ENCODE data around the gene PLA2G5.

PLA2G5 gene

GRCh38 chr1:20074725-20075171 lies 4.8 kb downstream of the PLA2G5 start:
- TF ChIP-seq SUZ12 (IDR thresholded peaks at IDR 0.05) (no peak), SP1 (IDR thresholded peaks at IDR 0.05) (no peak), TARDBP (IDR thresholded peaks at IDR 0.05) (no peak), LEF1 (IDR thresholded peaks at IDR 0.05; ENCODE audit: borderline replicate concordance) (no peak), CTBP1 (IDR thresholded peaks at IDR 0.05; ENCODE audit: borderline replicate concordance) (no peak), ELF4 (IDR thresholded peaks at IDR 0.05) (no peak), NFRKB (IDR thresholded peaks at IDR 0.05) (no peak), BHLHE40 (IDR thresholded peaks at IDR 0.05; ENCODE audit: borderline replicate concordance) (no peak), L3MBTL2 (conservative IDR thresholded peaks at IDR 0.05) (no peak), ARNT (IDR thresholded peaks at IDR 0.05) (no peak)
- TF ChIP-seq, protein P1, sequence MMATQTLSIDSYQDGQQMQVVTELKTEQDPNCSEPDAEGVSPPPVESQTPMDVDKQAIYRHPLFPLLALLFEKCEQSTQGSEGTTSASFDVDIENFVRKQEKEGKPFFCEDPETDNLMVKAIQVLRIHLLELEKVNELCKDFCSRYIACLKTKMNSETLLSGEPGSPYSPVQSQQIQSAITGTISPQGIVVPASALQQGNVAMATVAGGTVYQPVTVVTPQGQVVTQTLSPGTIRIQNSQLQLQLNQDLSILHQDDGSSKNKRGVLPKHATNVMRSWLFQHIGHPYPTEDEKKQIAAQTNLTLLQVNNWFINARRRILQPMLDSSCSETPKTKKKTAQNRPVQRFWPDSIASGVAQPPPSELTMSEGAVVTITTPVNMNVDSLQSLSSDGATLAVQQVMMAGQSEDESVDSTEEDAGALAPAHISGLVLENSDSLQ (IDR thresholded peaks at IDR 0.05), result no peak
- POLR2A ChIA-PET, result no interaction called here
- no peak for DNase-seq (ENCODE audit: extremely low spot score)
- CTCF ChIA-PET, result interaction anchor here (0.6 kb wide), 1 partner anchor 36 kb away, joined by 3 read pairs; no protein-coding TSS in a partner anchor

DNA sequence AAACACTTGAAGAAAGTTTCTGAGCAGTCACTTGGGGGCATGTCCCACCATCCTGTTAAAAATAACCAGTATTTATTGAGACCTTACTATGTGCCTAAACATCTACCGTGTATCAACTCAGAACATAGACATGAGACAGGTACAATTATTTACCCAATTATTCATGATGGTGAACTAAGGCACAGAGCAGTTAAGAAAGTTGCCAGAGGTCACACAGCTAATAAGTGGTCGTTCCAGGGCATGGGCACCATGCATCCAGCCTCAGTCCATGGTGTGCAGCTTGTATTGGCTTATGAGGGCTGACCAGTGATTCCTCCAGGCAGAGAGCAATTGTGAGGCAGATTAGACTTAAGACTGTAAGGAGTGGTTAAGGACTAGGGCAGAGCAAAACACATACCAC lies 5.4 kb downstream of the PLA2G5 start:
- ChIA-PET CTCF (interaction anchor here (0.6 kb wide), 1 partner anchor 35 kb away, joined by 3 read pairs; no protein-coding TSS in a partner anchor), POLR2A (no interaction called here)

GRCh38 chr1:20076223-20076622 lies 6.2 kb downstream of the PLA2G5 start:
- ChIA-PET POLR2A (no interaction called here), CTCF (no interaction called here)
- TF ChIP-seq TARDBP (IDR thresholded peaks at IDR 0.05) (no peak), L3MBTL2 (conservative IDR thresholded peaks at IDR 0.05) (no peak), FOXK2 (IDR thresholded peaks at IDR 0.05) (no peak), ARNT (IDR thresholded peaks at IDR 0.05) (no peak), HDGF (IDR thresholded peaks at IDR 0.05; ENCODE audit: borderline replicate concordance) (no peak), LEF1 (IDR thresholded peaks at IDR 0.05; ENCODE audit: borderline replicate concordance) (no peak), SP1 (IDR thresholded peaks at IDR 0.05) (no peak), FOXA1 (IDR thresholded peaks at IDR 0.05) (no peak), CTBP1 (IDR thresholded peaks at IDR 0.05; ENCODE audit: borderline replicate concordance) (no peak), SUZ12 (IDR thresholded peaks at IDR 0.05) (no peak), ELF4 (IDR thresholded peaks at IDR 0.05) (no peak)
- TF ChIP-seq, protein P1 (IDR thresholded peaks at IDR 0.05), result no peak
- DNase-seq (ENCODE audit: extremely low spot score), result no peak

More for the DNA sequence above, 5.4 kb downstream of the PLA2G5 start:
- TF ChIP-seq BHLHE40 (IDR thresholded peaks at IDR 0.05; ENCODE audit: borderline replicate concordance), result no peak
- TF ChIP-seq ARNT (IDR thresholded peaks at IDR 0.05), result no peak
- TF ChIP-seq SUZ12 (IDR thresholded peaks at IDR 0.05), result no peak
- TF ChIP-seq SP1 (IDR thresholded peaks at IDR 0.05), result no peak
- TF ChIP-seq FOXA1 (IDR thresholded peaks at IDR 0.05), result no peak
- TF ChIP-seq ELF4 (IDR thresholded peaks at IDR 0.05), result no peak
- no peak for TF ChIP-seq LEF1 (IDR thresholded peaks at IDR 0.05; ENCODE audit: borderline replicate concordance)
- TF ChIP-seq L3MBTL2 (conservative IDR thresholded peaks at IDR 0.05), result no peak
- no peak for TF ChIP-seq FOXM1 (IDR thresholded peaks at IDR 0.05; ENCODE audit: borderline replicate concordance)
- no peak for TF ChIP-seq TARDBP (IDR thresholded peaks at IDR 0.05)
- no peak for TF ChIP-seq NFRKB (IDR thresholded peaks at IDR 0.05)
- no peak for TF ChIP-seq CTBP1 (IDR thresholded peaks at IDR 0.05; ENCODE audit: borderline replicate concordance)
- no peak for TF ChIP-seq HDGF (IDR thresholded peaks at IDR 0.05; ENCODE audit: borderline replicate concordance)
- no peak for TF ChIP-seq FOXK2 (IDR thresholded peaks at IDR 0.05)
- TF ChIP-seq ZNF384 (IDR thresholded peaks at IDR 0.05), result no peak
- DNase-seq (ENCODE audit: extremely low spot score), result no peak

GRCh38 chr1:20076710-20077461 lies 6.9 kb downstream of the PLA2G5 start:
- ChIA-PET CTCF (no interaction called here), POLR2A (no interaction called here)
- TF ChIP-seq BHLHE40 (IDR thresholded peaks at IDR 0.05; ENCODE audit: borderline replicate concordance) (no peak), NFRKB (IDR thresholded peaks at IDR 0.05) (no peak), SUZ12 (IDR thresholded peaks at IDR 0.05) (no peak), CTBP1 (IDR thresholded peaks at IDR 0.05; ENCODE audit: borderline replicate concordance) (no peak), ZNF384 (IDR thresholded peaks at IDR 0.05) (no peak), FOXM1 (IDR thresholded peaks at IDR 0.05; ENCODE audit: borderline replicate concordance) (no peak)
- no peak for DNase-seq (ENCODE audit: extremely low spot score)

GRCh38 chr1:20078171-20078651 lies 8.2 kb downstream of the PLA2G5 start:
- TF ChIP-seq SUZ12 (IDR thresholded peaks at IDR 0.05), result no peak
- TF ChIP-seq SP1 (IDR thresholded peaks at IDR 0.05), result no peak
- ChIA-PET CTCF (no interaction called here), POLR2A (no interaction called here)
- no peak for DNase-seq (ENCODE audit: extremely low spot score)

GRCh38 chr1:20078711-20079110 lies 8.7 kb downstream of the PLA2G5 start:
- POLR2A ChIA-PET, result no interaction called here
- CTCF ChIA-PET, result interaction anchor here (0.6 kb wide), 1 partner anchor 100 kb away, joined by 3 read pairs; no protein-coding TSS in a partner anchor
- TF ChIP-seq, protein P1 (IDR thresholded peaks at IDR 0.05), result no peak
- TF ChIP-seq BHLHE40 (IDR thresholded peaks at IDR 0.05; ENCODE audit: borderline replicate concordance) (no peak), FOXM1 (IDR thresholded peaks at IDR 0.05; ENCODE audit: borderline replicate concordance) (no peak), NFRKB (IDR thresholded peaks at IDR 0.05) (no peak), TARDBP (IDR thresholded peaks at IDR 0.05) (no peak), L3MBTL2 (conservative IDR thresholded peaks at IDR 0.05) (no peak), FOXK2 (IDR thresholded peaks at IDR 0.05) (no peak), HDGF (IDR thresholded peaks at IDR 0.05; ENCODE audit: borderline replicate concordance) (no peak), ELF4 (IDR thresholded peaks at IDR 0.05) (no peak), ARNT (IDR thresholded peaks at IDR 0.05) (no peak), FOXA1 (IDR thresholded peaks at IDR 0.05) (no peak), CTBP1 (IDR thresholded peaks at IDR 0.05; ENCODE audit: borderline replicate concordance) (no peak), SP1 (IDR thresholded peaks at IDR 0.05) (no peak), LEF1 (IDR thresholded peaks at IDR 0.05; ENCODE audit: borderline replicate concordance) (no peak), ZNF384 (IDR thresholded peaks at IDR 0.05) (no peak), SUZ12 (IDR thresholded peaks at IDR 0.05) (no peak)
- no peak for DNase-seq (ENCODE audit: extremely low spot score)
